ENCODE measurements around the gene HCFC1. TPM values are rescaled to one million over a fixed set of nuclear protein-coding genes. Genes with fewer than 3 reads are reported as not detected.

Gene HCFC1
- total and polyA plus RNA-seq, 7 donors, result 15.1 to 50.1 (median 33.1) TPM

DNA sequence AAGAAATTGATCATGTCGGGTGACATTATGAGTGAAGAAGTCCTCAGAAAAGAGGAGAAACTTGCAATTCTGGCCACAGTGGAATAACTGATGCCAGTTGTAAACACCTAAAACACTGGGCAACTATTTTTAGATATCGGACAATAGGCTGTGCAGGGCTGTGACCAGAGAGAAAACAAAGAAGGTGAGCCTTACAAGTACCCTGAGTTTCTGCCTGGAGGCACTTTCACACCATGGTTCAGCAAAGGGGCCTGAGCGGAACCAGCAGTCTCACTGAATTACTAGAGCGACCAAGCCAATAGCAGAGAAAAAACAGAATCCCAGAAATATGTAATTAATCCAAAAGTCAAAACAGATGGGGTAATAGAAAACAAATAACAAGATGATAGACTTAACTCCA, 36.9 kb upstream of the HCFC1 start:
- Histone ChIP-seq H3K36me3 (ENCODE audit: insufficient read depth in 1 of 2, low read depth in 1 of 2) (peaks cover 0 to 3% of the 10 kb centered on the region in 2 donors), H3K4me1 (peaks cover 5% of the 10 kb centered on the region), H3K27ac (no peak overlapping the region), H3K4me3 (no peak overlapping the region), H3K9me3 (no peaks in the 10 kb centered on the region), H3K27me3 (ENCODE audit: insufficient read depth in 3 of 3, low read length in 2 of 3) (peaks cover 0 to 10% (median 0%) of the 10 kb centered on the region in 3 donors)
- ATAC-seq (no peak), DNase-seq (no peak)
- WGBS, 3 donors, result 68 to 69% (median 68%) methylated on average over 4 of the region's 4 CpGs
- TF ChIP-seq, protein P1, sequence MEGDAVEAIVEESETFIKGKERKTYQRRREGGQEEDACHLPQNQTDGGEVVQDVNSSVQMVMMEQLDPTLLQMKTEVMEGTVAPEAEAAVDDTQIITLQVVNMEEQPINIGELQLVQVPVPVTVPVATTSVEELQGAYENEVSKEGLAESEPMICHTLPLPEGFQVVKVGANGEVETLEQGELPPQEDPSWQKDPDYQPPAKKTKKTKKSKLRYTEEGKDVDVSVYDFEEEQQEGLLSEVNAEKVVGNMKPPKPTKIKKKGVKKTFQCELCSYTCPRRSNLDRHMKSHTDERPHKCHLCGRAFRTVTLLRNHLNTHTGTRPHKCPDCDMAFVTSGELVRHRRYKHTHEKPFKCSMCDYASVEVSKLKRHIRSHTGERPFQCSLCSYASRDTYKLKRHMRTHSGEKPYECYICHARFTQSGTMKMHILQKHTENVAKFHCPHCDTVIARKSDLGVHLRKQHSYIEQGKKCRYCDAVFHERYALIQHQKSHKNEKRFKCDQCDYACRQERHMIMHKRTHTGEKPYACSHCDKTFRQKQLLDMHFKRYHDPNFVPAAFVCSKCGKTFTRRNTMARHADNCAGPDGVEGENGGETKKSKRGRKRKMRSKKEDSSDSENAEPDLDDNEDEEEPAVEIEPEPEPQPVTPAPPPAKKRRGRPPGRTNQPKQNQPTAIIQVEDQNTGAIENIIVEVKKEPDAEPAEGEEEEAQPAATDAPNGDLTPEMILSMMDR (IDR thresholded peaks at IDR 0.05), result no peak
- intact Hi-C loops (cut with DNase I), result no loop called here

DNA sequence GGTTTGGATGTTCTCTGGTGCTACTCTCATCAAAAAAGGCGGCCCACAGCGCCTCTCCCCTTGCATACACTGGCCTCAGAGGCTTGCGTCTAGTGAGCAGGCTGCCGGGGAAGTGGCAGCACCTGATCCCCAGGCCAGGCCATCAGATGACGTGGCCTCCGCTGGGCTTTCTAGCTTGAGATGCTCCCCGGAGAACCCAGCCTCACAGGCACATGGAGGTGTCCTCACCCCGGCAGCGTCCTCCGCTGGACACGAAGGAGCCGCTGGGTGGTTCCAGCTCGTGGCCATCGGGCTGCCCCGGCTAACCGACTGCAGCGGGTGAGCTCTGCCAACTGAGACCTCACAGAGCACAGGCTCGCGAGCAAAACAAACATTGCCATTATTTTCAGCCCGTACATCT, 35.3 kb upstream of the HCFC1 start:
- no peak for ATAC-seq
- WGBS, 3 donors, result 92 to 96% (median 94%) methylated on average over 14 to 20 of the region's 20 CpGs
- Histone ChIP-seq H3K4me1 (peaks cover 5% of the 10 kb centered on the region), H3K27me3 (ENCODE audit: insufficient read depth in 3 of 3, low read length in 2 of 3) (peaks cover 0 to 14% (median 0%) of the 10 kb centered on the region in 3 donors), H3K9me3 (no peaks in the 10 kb centered on the region), H3K36me3 (ENCODE audit: insufficient read depth in 1 of 2, low read depth in 1 of 2) (peaks cover 0 to 3% of the 10 kb centered on the region in 2 donors), H3K4me3 (no peak overlapping the region), H3K27ac (no peak overlapping the region)
- intact Hi-C loops (cut with DNase I), result no loop called here
- peak in 1 of 2 donors; percentile 44 for DNase-seq
- TF ChIP-seq, protein P1 (IDR thresholded peaks at IDR 0.05), result no peak

DNA sequence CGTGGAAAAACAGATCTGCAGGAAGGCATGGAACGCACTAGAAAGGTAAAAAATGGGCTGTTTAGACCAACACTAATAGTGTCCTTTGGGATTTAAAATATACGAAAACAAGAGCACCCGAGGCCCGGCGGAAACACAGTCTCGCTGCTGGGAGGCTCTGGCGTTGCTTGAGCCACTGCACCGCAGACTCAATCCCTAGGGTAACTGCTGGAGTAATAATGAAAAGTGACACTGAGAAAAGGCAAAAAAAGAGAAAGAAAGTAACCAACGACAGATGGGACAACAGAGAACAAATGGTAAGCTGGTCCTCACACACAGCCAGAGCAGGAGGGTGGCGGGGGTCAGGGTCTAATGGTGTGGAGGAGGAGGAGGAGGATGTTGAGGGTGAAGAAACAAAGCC, 32.7 kb upstream of the HCFC1 start:
- no peak overlapping the region for H3K4me3 ChIP-seq
- DNase-seq (peak in 1 of 2 donors; percentile 11), ATAC-seq (no peak)
- TF ChIP-seq, protein P1 (IDR thresholded peaks at IDR 0.05), result no peak
- no peak overlapping the region for H3K27ac ChIP-seq
- H3K36me3 ChIP-seq (ENCODE audit: insufficient read depth in 1 of 2, low read depth in 1 of 2), result peaks cover 0 to 3% of the 10 kb centered on the region in 2 donors
- 65 to 71% (median 67%) methylated on average over 10 to 11 of the region's 11 CpGs for WGBS, 3 donors
- H3K27me3 ChIP-seq (ENCODE audit: insufficient read depth in 3 of 3, low read length in 2 of 3), result peaks cover 0 to 14% (median 0%) of the 10 kb centered on the region in 3 donors
- H3K4me1 ChIP-seq, result no peaks in the 10 kb centered on the region
- H3K9me3 ChIP-seq, result no peaks in the 10 kb centered on the region
- intact Hi-C loops (cut with DNase I), result no loop called here

DNA sequence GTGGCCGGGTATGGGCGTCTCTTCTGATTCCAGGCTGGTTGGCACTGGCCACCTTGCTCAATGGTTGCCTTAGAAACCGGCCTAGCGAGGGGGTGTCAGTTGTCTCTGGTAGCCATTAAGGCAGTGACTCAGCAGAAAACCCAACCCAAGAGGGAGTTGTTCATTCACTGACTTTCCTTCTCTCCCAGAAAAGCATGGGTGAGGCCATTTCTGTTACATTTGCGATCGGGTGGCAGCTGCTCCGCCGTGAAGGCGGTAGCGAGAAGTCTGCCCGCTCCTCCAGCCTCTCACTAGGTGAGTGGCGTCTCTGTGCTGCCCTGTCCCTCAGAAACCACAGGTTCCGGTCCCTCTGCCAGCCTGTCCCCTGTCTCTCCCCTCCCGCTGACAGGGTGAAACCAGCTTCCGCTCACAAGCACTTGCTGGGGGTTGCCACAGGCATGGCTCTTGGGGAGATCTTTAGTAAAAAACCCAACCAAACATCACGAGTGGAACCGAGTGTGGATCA, 30.6 kb upstream of the HCFC1 start:
- Histone ChIP-seq H3K36me3 (ENCODE audit: insufficient read depth in 1 of 2, low read depth in 1 of 2) (peaks cover 0 to 3% of the 10 kb centered on the region in 2 donors), H3K27ac (peak overlapping the region; percentile 54), H3K9me3 (no peaks in the 10 kb centered on the region), H3K4me1 (no peaks in the 10 kb centered on the region), H3K4me3 (no peak overlapping the region), H3K27me3 (ENCODE audit: insufficient read depth in 3 of 3, low read length in 2 of 3) (peaks cover 0 to 25% (median 0%) of the 10 kb centered on the region in 3 donors)
- TF ChIP-seq, protein P1 (IDR thresholded peaks at IDR 0.05), result no peak
- intact Hi-C loops (cut with DNase I), result no loop called here
- WGBS, 3 donors, result 61 to 81% (median 65%) methylated on average over 17 of the region's 17 CpGs
- peak in 1 of 2 donors; percentile 50 for DNase-seq
- peak; percentile 61 to 72 (median 70) for ATAC-seq

- DNase-seq (peak in 1 of 2 donors; percentile 28), ATAC-seq (no peak)
- intact Hi-C loops (cut with DNase I), result no loop called here
- H3K4me1 ChIP-seq, result no peaks in the 10 kb centered on the region
- TF ChIP-seq, protein P1 (IDR thresholded peaks at IDR 0.05), result no peak
- peaks cover 0 to 28% (median 0%) of the 10 kb centered on the region in 3 donors for H3K27me3 ChIP-seq (ENCODE audit: insufficient read depth in 3 of 3, low read length in 2 of 3)
- H3K4me3 ChIP-seq, result no peak overlapping the region
- no peaks in the 10 kb centered on the region for H3K9me3 ChIP-seq
- H3K36me3 ChIP-seq (ENCODE audit: insufficient read depth in 1 of 2, low read depth in 1 of 2), result no peaks in the 10 kb centered on the region
- no peak overlapping the region for H3K27ac ChIP-seq
- 62 to 67% (median 67%) methylated on average over 5 of the region's 5 CpGs for WGBS, 3 donors
These were observed 28.4 kb upstream of the HCFC1 start for GRCh38 chrX:154000051-154000450.
